T-helper 1 cell treated with Interleukin-12 subunit alpha and Interleukin-12 subunit beta and Interleukin-4 antibody, amounts not matched to agents 30 ng/mL and 1 ng/mL, for 36 hours (primary cell): ENCODE measurements around the gene ZNF608. TPM values are rescaled to one million over a fixed set of nuclear protein-coding genes. Genes with fewer than 3 reads are reported as not detected.

ENCODE experiments used
- intact Hi-C: fragments of 100-400 bp; cut with micrococcal nuclease; formaldehyde crosslinking; loops from one replicate; pipeline ENCODE4 v1.15.1; 2024
- total RNA-seq: library from RNA; stranded (reverse); gene quantifications from 2 replicates; pipeline ENCODE4 v1.2.3, GENCODE V29; 2022

ZNF608 gene
- total RNA-seq, 1 donor from 2014 or later: 0.29 TPM

GRCh38 chr5:124696898-124697297 is 49.5 kb downstream of the ZNF608 start:
- intact Hi-C loops: no loop called here
